Dedifferentiated amniotic fluid mesenchymal stem cell (primary cell): ENCODE data around the gene OGFOD3.
A peak's percentile ranks its signal among the peaks of the same experiment; 100 is the strongest.
"Not testable (repeated sequence)": the region's sequence is repeated elsewhere in the genome, so short reads cannot be mapped to it uniquely, and the experiment has no call there.

Experiments used
- DNase-seq: peaks from one replicate; pipeline ENCODE4 v3.0.0-alpha.2; 2016; ENCODE audit errors: extremely low spot score

OGFOD3 gene

DNA sequence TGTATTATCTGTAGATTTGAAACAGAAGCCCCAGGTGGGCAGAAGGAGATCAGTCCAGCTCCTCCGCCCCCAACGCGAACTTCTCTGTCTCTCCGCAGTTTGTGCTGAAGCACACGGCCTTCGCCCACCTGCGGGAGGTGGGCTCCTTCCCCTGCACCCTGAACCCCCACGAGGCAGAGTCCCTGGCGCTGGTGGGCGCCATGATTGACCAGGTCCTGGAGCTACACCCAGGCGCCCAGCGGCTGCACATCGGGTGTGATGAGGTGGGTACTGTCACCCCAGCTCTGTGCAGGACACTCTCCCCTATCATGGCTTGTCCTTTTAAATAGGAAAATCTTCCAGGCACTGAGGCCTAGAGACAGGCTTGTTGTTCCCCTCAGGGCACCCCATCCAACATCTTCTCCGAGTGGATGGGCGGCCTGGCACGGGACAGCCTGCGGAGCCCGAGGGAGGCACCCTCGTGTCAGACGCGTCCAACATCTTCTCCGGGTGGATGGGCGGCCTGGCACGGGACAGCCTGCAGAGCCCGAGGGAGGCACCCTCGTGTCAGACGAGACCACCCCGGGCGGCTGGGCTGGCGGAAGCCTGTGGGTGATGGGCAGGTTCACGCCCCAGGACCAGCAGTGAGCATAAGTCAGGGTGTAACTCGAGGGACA lies 15.3 kb upstream of the OGFOD3 start:
- DNase-seq = no peak

DNA sequence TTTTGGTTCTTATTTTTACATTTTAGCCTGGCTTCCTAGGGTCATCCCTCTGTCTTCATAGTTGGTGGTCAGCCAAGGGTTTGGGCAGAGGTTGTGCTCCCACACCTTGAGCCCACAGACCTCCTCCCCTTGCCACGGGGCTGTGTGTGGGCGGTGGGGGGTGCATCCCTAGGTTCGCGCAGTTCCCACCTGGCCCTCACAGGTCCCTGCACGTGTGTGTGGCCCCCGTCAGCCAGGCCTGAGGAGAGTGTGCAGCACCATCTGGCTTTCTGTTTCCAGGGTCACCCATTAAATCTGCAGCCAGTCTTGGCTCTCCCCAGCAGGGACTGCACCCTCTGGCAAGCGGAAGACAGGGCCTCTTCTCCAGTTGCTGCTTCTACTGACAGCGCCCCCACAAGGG lies 13.6 kb upstream of the OGFOD3 start:
- DNase-seq = no peak

DNA sequence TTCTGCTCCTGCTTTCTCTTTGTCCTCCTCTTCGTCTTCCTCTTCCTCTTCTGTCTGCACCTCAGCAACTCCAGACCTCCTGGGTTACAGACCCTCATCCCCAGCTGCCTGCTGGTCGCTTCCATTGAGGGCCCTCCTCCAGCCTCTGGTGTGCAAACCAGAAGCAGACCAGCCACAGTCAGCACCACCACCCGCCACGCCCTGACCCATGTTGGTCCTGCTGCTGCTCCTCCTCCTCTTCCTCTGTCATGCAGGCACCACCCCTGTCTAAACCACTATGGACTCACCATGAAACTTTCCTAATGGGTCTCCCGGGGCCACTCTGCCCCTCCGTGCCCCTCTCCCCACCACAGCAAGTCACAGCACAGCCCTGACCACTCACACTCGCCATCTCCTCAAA lies 11.4 kb upstream of the OGFOD3 start:
- no peak for DNase-seq

DNA sequence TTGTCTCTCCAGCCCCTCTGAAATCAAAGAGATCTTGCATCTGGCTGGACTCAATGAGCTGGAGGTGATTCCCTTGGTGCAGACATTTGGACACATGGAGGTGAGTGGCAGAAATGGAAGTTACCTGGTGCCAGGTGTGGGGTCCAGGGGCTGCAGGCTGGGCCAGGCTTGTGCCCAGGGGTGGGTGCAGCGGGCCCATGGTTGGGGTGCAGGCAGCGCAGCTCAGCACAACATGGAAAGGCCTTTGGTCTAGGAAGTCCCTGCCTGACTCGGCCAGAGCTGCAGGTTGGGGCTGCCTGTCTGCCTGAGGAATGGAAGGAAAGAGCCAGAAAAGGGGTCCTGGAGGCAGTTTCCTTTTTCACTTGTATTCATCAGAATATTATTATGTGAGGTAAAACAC lies 10.2 kb upstream of the OGFOD3 start:
- DNase-seq = no peak

DNA sequence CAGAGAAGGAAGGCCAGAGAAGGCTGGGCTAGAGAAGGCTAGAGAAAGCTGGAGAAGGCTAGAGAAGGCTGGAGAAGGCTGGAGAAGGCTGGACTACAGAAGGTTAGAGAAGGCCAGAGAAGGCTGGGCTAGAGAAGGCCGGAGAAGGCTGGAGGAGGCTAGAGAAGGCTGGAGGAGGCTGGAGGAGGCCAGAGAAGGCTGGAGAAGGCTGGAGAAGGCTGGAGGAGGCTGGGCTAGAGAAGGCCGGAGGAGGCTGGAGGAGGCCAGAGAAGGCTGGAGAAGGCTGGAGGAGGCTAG lies 6.4 kb upstream of the OGFOD3 start:
- DNase-seq = no peak

DNA sequence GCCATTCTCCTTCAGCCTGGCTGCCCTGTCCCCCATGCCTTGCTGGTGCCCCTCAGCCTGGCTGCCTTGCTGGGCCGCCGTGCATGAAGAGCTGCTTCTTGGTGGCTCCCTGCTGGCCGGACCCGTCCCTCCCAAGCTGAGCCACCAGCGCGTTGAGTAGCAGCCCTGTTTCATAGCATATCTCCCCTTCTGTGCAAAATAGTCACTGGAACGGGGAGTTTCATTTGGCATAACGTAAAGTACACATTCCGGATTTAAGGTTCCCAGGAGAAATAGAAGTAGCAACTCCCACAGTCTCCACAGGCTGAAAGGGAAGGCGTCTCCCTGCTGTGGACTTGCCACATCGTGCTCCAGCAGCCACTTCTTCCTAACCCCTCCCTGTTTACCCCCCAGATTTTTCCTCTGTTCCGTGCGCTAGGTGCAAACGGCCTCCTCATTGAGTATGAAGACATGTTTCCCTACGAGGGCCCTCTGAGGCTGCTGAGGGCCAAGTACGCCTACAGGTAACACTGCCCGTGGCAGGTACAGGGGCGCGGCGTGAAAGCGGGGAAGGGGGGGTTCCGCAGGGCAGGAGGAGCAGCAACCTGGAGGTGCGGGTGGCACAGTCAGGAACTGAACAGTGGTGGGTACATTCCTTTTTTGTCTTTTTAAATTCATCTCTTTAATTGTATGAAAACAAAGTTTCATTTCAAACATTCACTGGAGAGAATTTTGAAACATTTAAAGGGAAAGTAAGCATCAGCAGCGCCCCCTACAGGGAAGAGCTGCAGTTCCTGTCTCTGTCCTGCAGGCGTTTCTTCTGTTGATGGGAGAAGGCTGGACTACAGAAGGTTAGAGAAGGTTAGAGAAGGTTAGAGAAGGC lies 5.8 kb upstream of the OGFOD3 start:
- DNase-seq = peak; percentile 15

DNA sequence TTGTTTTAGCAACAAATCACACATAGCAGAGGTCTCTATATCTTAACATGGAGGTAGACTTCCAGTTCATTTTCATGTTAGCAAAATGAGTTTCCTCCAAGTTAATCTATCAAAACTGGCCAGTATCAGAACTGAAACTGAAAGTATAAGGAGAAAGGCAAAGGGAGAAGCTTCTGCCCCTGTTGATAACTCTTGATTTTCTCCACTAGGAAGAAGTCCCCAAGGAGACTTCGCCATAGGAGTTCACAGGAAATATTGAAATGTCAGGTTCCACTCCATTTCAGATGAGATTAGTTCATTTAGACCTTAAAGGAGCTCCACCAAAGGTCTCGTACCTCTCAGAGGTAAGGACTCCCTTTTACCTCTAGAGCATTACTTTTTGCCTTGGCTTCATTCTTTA lies 1.2 kb upstream of the OGFOD3 start:
- DNase-seq = no peak

DNA sequence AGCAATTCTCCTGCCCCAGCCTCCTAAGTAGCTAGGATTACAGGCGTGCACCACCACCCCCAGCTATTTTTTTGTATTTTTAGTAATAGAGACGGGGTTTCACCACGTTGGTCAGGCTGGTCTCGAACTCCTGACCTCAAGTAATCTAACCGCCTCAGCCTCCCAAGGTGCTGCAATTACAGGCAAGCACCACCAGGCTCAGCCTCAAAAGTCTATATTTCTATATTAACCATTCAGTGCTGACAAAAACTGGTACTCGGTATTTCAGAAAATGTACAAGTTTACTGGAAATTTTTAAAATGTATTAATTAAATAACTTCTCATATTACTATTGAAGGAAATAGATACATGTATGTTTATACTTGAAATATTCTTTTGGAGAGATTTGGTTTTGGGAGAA lies 1.6 kb downstream of the OGFOD3 start:
- DNase-seq = no peak

DNA sequence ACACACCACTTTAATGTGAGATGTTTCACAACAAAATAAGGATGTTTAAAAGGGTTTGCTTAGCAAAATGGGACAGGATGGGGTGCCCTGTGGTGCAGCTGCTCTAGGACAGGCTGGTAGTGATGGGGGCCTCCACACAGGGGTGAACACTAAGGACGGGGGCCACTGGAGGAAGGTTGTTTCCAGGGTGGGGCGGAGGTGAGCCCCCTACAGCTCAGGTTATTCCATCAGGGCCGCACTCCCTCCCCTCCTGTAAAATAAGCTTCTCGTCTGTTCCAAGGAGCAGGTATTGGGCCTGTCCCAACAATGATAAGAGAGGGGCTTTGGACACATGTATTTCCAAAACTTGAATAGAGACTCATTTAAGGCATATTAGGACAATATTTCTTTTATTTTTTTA lies 2.1 kb downstream of the OGFOD3 start:
- DNase-seq = no peak

DNA sequence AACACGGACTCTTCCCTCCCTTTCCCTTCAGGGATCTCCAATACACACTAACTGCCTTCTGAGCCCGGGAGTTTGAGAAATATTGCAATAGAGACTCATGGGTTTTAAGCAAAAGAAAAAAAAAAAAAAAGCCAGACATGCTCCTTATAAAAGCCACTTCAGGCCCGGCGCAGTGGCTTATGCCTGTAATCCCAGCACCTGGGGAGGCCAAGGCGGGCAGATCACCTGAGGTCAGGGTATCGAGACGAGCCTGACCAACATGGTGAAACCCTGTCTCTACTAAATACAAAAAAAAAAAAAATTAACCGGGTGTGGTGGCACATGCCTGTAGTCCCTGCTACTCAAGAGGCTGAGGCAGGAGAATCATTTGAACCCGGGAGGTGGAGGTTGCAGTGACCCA lies 2.6 kb downstream of the OGFOD3 start:
- no peak for DNase-seq

DNA sequence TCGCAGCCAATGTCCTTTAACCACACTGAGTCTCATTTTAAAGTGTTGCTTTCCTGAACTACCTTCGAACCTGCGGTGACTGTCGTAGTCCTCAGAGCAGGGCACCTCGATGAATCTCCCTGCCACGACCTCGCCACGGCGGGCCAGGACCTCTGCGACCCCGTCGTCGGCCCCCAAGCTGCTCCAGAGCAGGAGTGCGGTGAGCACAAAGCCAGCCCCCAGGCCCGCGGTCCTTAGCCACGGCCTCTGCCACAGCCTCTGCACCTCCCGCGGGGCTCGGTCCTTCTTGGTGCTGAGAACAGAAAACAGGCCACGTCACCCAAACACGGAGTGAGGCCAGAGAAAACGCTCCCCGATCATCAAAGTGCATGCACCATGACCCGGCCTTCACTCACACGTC lies 3.0 kb downstream of the OGFOD3 start:
- no peak for DNase-seq

DNA sequence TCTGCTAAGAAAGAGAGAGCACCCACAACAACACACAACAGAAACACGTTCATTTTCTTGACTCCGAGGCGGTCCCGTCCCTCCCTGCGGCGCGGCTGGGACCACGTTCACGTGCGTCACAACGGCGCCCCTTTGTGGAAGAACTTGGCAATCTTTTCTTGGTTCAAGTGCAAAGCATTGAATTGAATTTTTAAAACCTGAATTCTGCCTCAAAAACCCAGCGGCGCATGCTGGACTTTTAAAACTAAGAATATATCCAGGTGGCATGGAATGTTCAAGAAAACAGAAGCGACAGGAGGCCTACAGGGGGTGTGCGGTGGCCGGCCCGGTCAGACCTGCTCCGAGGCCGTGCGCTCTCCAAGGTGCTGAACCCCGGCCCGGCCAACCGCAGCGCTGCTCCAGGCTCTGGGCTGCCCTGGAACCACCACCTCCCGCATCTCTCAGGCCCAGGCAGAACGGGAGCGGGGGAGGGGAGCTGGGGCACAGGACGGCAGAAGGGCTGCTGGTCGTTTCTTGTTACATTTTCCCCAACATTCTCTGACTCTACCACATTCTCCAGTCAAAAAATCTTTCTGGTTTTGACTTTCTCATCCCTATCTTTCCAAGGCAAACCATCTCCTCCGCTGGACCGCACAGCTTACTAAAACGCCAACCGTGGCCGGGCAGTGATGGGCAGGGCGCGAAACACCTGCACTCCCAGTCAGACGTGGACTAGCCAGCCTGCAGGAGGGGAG lies 3.7 kb downstream of the OGFOD3 start:
- peak; percentile 46 for DNase-seq

DNA sequence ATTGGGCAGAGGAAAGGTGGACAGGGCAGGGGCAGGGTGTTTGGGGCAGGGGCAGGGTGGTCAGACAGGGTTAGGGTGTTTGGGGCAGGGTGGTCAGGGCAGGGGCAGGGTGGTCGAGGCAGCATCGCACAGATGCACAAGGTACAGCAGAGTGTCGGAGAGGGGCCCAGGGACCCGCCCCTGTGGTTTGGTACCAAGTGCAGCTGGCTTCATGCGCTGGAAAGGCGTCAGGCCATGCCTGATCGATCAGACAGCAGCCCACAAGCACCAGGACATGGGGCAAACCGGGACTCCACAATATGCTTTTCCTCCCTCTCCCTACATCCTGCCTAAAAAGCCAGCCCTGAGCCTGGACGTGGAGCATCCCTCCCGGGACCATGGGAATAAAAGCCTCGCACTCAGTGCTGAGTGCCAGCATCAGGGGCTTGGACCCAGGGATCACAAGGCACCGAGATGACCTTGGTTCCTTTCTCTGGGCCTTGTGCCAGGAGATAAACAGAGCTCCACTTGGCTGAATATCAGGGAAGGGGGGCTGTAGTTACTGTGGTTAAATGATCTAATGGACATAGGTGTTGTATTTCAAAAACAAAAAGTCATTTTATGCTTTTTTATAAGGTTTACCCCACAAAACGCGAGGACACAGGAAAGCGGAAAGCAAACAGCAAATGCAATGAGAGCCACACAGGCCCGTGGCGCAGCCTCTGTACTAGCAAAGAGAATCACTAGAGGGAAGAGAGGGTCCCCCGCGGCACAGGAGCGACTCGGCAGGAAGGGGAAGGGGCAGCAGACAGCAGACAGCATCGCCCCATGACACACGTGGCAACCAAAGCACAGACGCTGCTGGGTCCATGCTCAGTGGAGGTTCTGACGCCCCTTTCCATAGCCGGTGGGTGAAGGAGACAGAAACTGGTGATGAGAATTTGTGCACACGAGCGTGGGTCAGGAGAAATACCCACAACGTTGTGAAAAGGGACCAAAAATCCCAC lies 5.6 kb downstream of the OGFOD3 start:
- DNase-seq = no peak

DNA sequence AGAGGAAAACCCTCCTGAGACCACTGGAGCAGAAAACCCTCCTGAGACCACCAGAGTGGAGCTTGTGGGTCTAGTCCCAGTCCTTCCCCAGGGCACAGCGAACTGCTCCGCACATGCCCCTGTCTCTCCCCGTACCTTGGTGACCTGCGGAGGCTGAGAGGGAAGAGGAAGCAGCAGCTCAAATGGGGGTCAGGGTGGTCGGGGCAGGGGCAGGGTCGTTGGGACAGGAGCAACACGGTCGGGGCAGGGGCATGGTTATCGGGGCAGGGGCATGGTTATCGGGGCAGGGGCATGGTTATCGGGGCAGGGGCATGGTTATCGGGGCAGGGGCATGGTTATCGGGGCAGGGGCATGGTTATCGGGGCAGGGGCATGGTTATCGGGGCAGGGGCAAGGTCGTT lies 6.3 kb downstream of the OGFOD3 start:
- not testable (repeated sequence) for DNase-seq

DNA sequence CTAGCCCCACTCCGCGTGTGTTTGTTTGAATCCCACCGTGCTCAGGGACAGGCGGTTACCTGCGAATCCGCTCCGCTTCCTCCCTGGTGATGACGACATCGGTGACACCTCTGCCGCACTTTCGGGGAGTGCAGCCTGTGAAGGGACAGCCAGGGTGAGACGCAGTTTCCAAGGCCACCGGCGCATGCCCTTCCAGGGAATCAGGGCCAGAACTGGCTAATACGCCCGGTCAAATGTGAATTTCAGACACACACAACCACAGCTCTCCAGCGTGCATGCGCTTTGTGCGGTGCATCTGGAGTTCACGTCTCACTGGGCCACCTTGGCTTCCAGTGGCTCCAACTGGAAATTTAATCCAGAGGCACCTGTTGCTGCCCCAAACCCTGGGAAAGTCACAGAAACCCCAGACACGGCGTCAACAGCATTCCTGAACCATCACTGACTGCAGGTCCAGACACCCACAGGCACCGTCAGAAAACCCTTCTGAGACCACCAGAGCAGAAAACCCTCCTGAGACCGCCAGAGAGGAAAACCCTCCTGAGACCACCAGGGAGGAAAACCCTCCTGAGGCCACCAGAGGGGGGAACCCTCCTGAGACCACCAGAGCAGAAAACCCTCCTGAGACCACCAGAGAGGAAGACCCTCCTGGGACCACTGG lies 6.9 kb downstream of the OGFOD3 start:
- DNase-seq = no peak

DNA sequence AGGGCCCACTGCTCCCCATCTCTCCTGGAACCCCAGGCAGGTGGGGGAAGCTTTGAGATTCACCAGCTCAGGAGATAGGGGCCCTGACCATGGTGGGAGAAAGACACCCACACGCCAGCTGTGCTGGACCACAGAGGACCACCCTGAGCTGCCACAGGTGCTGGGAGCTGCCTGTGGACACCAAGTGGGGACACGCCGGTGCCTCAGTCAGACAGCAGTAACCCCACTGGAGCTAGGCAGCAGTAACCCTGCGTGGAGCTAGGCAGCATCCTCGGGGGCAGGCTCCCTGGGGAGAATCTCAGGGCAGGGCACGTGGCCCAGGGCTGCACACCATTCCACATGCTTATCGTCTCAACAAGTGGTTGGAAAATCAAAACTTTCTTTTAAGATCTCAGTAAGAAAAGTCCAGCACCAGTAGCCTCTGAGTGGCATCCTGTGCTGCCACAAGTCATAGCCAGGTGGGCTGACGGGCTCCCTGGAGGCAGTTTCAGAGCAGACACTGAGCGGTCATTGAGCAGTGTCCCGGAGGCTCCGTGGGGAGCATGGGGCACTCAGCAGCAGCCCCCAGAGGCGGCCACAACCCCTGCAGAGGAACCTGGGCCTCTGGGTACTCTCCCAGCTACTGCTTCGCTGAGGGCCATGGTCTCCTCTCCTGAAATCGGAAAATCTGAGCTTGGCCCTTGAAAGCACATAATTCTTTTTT lies 8.2 kb downstream of the OGFOD3 start:
- DNase-seq = no peak

DNA sequence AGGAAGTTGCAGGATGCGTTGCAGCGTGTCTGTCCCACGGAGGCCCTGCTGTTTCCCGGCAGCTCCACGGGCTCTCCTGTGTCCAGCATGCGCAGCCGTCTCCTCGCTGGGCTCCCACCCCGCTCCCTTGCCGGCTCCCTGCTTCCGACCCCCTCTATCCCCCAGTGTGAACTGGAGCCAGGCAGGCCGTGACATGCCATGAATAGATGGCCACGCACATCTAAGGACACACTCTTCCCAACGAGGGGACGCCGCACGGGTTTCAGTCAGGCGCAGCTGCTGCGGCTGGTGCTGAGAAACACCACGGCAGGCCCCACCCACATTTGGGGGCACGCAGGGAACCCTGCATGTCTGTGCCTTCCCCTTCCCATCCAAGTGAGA lies 9.5 kb downstream of the OGFOD3 start:
- no peak for DNase-seq

DNA sequence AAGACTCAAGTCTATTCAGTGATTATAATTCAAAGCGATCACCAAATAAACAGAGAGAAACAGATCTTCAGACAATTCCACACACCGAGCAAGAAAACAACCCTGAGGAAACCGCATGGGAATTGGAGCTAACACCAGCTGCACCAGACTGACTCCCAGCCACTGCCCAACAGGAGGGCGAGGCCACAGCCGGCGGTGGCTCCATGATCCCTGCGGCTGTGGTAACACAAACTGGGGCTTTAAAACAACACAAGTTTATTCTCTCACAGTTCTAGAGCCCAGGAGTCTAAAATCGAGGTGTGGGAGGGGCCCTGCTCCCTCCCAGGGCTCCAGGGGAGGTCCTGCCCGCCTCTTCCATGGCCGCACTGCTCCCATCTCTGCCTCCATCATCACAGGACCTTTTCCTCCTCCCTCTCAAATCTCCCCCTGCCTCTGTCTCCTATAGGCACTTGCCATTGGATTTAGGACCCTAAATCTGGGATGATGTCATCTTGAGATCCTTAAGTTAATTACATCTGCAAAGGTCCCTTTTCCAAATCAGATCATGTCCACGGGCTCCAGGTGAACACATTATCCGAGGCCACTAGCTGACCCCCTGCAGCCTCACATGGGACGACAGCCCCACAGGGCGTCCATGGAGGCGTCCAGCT lies 10.0 kb downstream of the OGFOD3 start:
- no peak for DNase-seq

DNA sequence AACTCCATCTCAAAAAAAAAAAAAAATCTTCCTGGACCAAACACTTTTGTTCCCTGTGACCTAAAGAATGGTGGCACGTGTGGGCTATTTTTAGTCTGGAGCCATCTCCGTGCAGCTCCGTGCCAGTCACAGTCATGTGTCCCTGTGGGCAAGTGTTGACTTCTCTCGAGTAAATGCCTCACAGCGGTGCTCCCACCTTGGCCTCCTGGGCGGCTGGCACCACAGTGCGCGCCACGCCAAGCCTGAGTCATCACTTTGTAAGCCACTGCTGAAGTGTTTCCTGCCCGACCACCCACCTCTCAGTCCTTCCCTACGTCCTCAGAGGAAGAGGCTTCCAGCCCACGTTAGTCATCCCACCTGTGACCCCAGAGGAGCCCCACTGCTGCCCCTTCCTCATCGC lies 11.1 kb downstream of the OGFOD3 start:
- DNase-seq = no peak

DNA sequence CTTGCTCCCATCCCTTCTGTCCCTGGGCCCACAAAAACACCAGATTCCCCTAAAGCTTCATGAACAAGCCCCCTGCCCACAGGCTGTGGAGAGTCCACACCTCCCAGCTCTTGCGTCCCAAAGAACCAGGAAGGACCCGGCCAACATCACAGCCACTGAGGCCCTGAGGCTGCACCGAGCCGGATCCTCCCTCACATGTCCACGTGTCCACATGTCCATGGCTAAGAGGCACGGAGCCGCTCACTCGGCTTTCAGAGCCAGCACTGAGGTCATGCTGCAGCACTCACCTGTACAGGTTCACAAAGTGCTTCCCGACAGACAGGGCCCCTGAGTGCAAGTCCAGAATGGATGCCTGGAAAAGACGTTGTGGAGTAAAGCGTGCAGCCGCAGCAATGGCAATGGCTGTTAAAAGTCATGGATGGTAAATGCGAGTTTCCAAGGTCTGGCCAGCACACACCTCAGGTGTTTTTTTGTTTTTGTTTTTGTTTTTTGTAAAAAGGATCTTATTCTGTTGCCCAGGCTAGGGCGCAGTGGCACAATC lies 12.2 kb downstream of the OGFOD3 start:
- DNase-seq = no peak
